ELR (cell line): ENCODE data around the gene SURF4.
"Not testable (repeated sequence)": the region's sequence is repeated elsewhere in the genome, so short reads cannot be mapped to it uniquely, and the experiment has no call there.

Experiments
- DNase-seq: peaks from one replicate; pipeline ENCODE4 v3.0.0-alpha.2; 2015; ENCODE audit warnings: low read depth

SURF4 gene

GRCh38 chr9:133334161-133334560 lies 41.7 kb downstream of the SURF4 start:
- no peak for DNase-seq

GRCh38 chr9:133333566-133333965 lies 42.3 kb downstream of the SURF4 start:
- no peak for DNase-seq

GRCh38 chr9:133333011-133333410 lies 42.8 kb downstream of the SURF4 start:
- DNase-seq, result no peak

- no peak for DNase-seq
These were observed 43.5 kb downstream of the SURF4 start for GRCh38 chr9:133332381-133332730.

- no peak for DNase-seq
These were observed 44.0 kb downstream of the SURF4 start for GRCh38 chr9:133331641-133332380.

GRCh38 chr9:133331221-133331620 lies 44.6 kb downstream of the SURF4 start:
- DNase-seq, result no peak

GRCh38 chr9:133329306-133330156 lies 46.3 kb downstream of the SURF4 start:
- not testable (repeated sequence) for DNase-seq

GRCh38 chr9:133327834-133328484 lies 47.9 kb downstream of the SURF4 start:
- no peak for DNase-seq

GRCh38 chr9:133327021-133327420 lies 48.8 kb downstream of the SURF4 start:
- not testable (repeated sequence) for DNase-seq

- no peak for DNase-seq
These were observed 51.7 kb downstream of the SURF4 start for GRCh38 chr9:133323991-133324703.

GRCh38 chr9:133323211-133323610 lies 52.6 kb downstream of the SURF4 start:
- no peak for DNase-seq

- no peak for DNase-seq
These were observed 53.2 kb downstream of the SURF4 start for GRCh38 chr9:133322701-133323100.

GRCh38 chr9:133321411-133321935 lies 54.4 kb downstream of the SURF4 start:
- no peak for DNase-seq

- DNase-seq, result no peak
These were observed 55.4 kb downstream of the SURF4 start for GRCh38 chr9:133320421-133320881.

GRCh38 chr9:133317551-133317950 lies 58.3 kb downstream of the SURF4 start:
- not testable (repeated sequence) for DNase-seq

- DNase-seq, result no peak
These were observed 59.9 kb downstream of the SURF4 start for GRCh38 chr9:133315997-133316396.
